ENCODE data around the gene CATSPERZ.
A peak's percentile ranks its signal among the peaks of the same experiment; 100 is the strongest.
"Not testable (repeated sequence)": the region's sequence is repeated elsewhere in the genome, so short reads cannot be mapped to it uniquely, and the experiment has no call there.

The CATSPERZ gene

GRCh38 chr11:64318766-64319761, 18.9 kb downstream of the CATSPERZ start:
- no peak for DNase-seq (ENCODE audit: low read depth, low spot score)

GRCh38 chr11:64320556-64320955, 20.4 kb downstream of the CATSPERZ start:
- no peak for DNase-seq (ENCODE audit: low read depth, low spot score)

DNA sequence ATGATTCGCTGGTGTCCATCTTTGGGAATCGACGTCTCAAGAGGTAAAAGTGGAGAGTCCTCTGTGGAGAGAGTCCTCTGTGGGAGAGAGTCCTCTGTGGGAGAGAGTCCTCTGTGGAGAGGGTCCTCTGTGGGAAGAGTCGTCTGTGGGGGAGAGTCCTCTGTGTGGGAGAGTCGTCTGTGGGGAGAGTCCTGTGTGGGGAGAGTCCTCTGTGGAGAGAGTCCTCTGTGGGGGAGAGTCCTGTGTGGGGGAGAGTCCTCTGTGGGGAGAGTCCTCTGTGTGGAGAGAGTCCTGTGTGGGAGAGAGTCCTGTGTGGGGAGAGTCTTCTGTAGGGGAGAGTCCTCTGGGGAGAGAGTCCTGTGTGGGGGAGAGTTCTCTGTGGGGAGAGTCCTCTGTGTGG, 20.9 kb downstream of the CATSPERZ start:
- no peak for DNase-seq (ENCODE audit: low read depth, low spot score)

- peak; percentile 91 for DNase-seq (ENCODE audit: low read depth, low spot score)
Measured at GRCh38 chr11:64321533-64321932, 21.4 kb downstream of the CATSPERZ start.

DNA sequence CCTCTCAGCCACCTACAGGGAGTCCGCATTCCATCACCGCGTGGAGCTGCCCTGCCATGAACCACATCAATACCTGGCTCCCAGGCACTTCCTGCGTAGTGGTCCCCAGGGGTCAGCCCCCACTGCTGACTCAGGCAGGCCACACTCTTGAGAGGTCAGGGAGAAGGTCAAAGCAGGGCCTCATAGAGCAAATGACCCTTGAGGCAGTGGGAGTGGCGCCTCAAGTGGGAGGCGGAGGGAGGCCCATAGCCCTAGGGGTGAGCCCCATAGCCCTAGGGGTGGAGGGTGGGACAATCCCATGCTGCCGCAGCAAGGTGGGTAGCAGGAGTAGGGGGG, 22.7 kb downstream of the CATSPERZ start:
- DNase-seq (ENCODE audit: low read depth, low spot score): no peak

DNA sequence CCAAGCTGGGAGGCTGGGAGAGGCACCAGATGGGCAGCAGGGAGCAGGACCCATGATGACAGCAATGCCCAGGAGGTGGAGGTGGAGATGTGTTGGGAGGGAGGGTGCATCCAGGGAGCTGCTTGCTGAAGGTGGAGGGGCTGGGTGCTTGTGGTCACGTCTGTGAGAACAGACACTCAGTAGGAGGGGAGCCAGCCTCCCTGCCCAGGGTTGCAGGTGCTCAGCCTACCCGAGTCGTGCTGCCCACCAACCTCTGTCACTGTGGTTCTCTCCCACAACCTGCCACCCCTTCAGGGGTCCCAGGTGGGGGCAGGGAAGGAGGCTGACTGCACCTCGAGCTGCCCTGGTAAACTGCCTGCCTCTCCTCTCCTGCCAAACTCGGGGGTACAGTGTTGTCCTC, 23.2 kb downstream of the CATSPERZ start:
- DNase-seq (ENCODE audit: low read depth, low spot score): no peak

DNA sequence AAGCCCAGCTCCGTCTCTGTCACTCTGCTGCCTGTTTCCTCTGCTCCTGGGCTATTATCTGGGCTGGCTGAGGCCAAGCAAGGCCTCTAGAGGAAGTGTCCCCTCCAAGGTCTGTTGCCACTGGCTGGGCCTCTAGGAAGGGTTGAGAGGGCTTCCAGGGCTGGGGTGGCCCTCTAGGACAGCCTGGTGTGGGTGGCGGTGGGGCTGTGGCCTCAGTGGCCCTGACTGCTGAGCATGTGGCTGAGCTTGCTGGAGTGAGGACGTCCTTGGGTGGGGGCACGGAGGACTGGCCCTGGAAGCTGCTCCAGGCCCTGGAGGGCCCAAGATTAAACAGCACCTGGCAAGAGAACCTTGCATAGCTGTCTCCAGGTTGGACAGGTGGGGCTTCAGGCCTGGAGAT, 23.8 kb downstream of the CATSPERZ start:
- DNase-seq (ENCODE audit: low read depth, low spot score): not testable (repeated sequence)

- DNase-seq (ENCODE audit: low read depth, low spot score): no peak
Measured at GRCh38 chr11:64324692-64325469, 24.7 kb downstream of the CATSPERZ start.

DNA sequence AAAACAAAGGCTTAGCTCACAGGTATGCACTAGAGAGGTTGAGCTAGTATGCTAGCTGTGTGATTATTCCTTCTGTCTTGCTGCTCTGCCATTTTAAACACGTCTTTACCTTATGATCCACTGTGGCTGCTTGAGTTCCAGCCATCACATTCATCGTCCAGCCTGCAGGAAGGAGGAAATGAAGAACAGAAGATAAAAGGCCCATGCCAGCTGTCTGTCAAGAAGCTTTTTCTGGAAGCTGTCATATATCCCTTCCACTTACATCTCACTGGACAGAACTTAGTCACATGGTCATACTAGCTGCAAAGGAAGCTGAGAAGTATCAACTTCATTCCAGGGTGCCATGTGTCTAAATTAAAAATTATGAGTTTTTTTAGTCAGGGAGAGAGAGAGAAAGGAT, 27.2 kb downstream of the CATSPERZ start:
- no peak for DNase-seq (ENCODE audit: low read depth, low spot score)

DNA sequence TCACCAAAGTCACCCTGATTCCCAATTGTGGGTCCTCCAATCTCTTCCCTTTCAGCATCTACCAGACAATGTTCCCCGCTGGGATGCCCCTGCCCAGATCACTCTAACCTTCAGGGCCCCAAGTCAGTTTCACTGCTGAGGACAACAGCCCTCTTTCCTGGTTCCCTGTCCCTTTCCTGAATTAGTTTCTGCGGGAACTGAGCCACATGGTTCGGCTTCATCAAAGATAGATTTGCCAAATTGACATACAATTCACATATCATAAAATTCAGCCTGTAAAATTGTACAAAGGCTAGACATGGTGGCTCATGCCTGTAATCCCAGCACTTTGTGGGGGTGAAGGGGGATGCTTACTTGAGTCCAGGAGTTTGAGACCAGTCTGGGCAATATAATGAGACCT, 27.8 kb downstream of the CATSPERZ start:
- no peak for DNase-seq (ENCODE audit: low read depth, low spot score)

- DNase-seq (ENCODE audit: low read depth, low spot score): no peak
Measured at GRCh38 chr11:64330888-64331287, 30.7 kb downstream of the CATSPERZ start.

GRCh38 chr11:64331569-64332371, 31.6 kb downstream of the CATSPERZ start:
- peak; percentile 90 for DNase-seq (ENCODE audit: low read depth, low spot score)

DNA sequence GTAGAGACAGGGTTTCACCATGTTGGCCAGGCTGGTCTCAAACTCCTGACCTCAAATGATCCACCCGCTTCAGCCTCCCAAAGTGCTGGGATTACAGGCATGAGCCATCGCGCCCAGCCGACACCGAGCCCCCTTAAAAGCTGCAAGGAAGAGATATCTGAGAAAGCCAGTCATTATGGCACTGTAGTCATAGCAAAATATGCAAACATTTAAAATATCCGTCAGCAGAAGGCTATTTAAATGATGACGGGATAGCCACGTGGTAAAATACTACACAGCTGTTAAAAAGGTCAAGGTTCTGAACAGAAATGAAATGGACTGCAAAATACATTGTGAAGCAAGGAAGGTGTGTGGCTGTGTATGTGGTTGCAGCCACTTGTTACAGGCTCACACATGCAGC, 33.4 kb downstream of the CATSPERZ start:
- no peak for DNase-seq (ENCODE audit: low read depth, low spot score)

- DNase-seq (ENCODE audit: low read depth, low spot score): peak; percentile 93
Measured at GRCh38 chr11:64334764-64335735, 34.9 kb downstream of the CATSPERZ start.

GRCh38 chr11:64337538-64338249, 37.5 kb downstream of the CATSPERZ start:
- no peak for DNase-seq (ENCODE audit: low read depth, low spot score)

DNA sequence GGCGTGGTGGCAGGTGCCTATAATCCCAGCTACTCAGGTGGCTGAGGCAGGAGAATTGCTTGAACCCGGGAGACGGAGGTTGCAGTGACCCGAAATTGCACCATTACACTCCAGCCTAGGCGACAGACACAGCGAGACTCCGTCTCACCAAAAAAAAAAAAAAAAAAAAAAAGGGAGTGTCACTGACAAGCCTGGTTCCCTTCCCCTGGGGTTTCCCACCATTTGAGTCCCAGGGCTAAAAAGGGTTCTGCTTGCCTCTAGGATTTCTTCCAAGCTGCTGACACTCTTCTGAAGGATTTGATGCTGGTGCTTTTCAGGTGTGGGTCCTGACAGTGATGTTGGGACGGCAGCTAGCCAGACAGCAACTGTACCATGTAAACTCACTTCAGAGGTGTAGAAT, 38.6 kb downstream of the CATSPERZ start:
- DNase-seq (ENCODE audit: low read depth, low spot score): no peak

DNA sequence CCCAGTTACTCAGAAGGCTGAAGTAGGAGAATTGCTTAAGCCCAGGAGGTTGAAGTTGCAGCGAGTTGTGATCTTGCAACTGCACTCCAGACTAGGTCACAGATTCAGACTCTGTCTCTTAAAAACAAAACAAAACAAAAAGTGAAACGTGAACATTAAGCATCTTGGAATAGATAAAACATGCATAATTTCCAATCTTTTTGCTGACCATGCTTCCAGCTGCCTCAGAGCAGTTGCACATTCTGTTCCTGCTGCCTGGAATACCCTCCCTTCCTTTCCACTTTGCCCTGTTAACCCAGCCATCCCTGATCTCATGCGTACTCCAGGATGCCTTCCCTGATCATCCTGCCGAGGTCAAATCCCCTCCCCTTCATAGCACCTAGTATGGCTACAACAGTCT, 39.1 kb downstream of the CATSPERZ start:
- no peak for DNase-seq (ENCODE audit: low read depth, low spot score)

DNA sequence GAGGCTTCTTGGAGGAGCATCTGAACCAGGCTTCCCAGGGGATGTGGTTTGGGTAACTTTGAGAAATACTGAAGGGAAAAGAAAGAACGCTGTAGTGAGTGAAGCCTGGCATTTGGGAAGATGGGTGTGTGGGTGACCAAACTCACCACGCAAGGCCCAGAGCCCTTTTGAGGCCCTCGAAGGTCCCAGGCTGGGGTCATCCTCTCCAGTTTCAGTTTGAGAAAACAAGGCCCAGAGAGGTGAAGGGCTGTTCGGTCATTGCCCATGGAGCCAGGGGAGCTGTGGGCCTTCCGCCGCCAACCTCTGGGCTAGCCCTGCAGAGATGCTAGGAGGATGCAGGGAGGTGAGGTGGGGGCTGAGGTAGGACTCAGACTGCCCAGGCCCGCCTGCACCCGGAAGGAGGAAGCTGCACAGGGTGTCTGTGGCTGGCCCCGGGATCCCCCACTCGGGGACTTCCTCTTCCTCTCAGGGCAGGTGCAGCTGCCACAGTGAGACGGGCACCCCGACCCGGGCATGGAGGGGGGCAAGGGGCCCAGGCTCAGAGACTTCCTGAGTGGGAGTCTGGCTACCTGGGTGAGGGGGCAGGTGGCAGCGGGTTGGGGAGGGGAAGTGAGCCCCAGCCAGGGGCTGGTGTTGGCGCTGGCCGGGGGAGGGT, 39.7 kb downstream of the CATSPERZ start, which contains the start of gene CCDC88B:
TSS of gene CCDC88B (plus strand) at position 451 of the 655 bp plus-strand sequence. CDS start at position 514, 63 bp downstream.
- DNase-seq (ENCODE audit: low read depth, low spot score): no peak

GRCh38 chr11:64340671-64341335, 40.6 kb downstream of the CATSPERZ start:
- DNase-seq (ENCODE audit: low read depth, low spot score): peak; percentile 20

All from astrocyte of the hippocampus (primary cell).